Heart left ventricle (tissue), 13 donors: ENCODE measurements around the gene TREH.

Experiments used
- POLR2A ChIP-seq, 2 donors: fragments of 450-650 bp; IDR thresholded peaks; one replicate each; pipeline ENCODE4 v1.6.1; 2017; ENCODE audit warnings: antibody characterized with exemption in 2 of 2, mild to moderate bottlenecking in 2 of 2, moderate library complexity in 2 of 2
- TF ChIP-seq, protein P1 (sequence below), 12 donors: fragments of 200-600 bp; sonication (generic) in 4 of 12; IDR thresholded peaks; one replicate each; pipeline versions ENCODE4 v1.5.0 to v1.8.0; 2018 to 2022; ENCODE audit warnings: antibody characterized with exemption in 12 of 12, mild to moderate bottlenecking in 5 of 12
- donor health status: ischemic (EF 13 %, LVEDD 7.1; RV severe dilation, severe dysfunction).
- donor health status: DM: no; HTN: yes; CAD: no.
- donor health status: DM: no; HTN: no; CAD: no.
- donor health status: ischemic (EF 25% LVEDD 6.9; RV normal size, moderate dysfunction).
- donor health status: ischemic (EF 25% LVEDD 5.7; RV mildly dilated, moderate dysfunction).
- donor health status: ischemic (EF 35%, LVEDD 5.7; RV mildly dilated, moderate dysfunction).
- donor health status: nonischemic (EF 11% LVEDD 7.7; RV severe dilation, severe dysfunction).
- donor health status: DM: yes; HTN: yes; CAD: no.
- donor health status: PGD.
- donor health status: ischemic (EF 29% LVEDD 5.4; RV normal size, mild dysfunction).
- donor health status: nonischemic (EF 23%, LVEDD 6.1; RV moderate dilation, normal function).

DNA sequence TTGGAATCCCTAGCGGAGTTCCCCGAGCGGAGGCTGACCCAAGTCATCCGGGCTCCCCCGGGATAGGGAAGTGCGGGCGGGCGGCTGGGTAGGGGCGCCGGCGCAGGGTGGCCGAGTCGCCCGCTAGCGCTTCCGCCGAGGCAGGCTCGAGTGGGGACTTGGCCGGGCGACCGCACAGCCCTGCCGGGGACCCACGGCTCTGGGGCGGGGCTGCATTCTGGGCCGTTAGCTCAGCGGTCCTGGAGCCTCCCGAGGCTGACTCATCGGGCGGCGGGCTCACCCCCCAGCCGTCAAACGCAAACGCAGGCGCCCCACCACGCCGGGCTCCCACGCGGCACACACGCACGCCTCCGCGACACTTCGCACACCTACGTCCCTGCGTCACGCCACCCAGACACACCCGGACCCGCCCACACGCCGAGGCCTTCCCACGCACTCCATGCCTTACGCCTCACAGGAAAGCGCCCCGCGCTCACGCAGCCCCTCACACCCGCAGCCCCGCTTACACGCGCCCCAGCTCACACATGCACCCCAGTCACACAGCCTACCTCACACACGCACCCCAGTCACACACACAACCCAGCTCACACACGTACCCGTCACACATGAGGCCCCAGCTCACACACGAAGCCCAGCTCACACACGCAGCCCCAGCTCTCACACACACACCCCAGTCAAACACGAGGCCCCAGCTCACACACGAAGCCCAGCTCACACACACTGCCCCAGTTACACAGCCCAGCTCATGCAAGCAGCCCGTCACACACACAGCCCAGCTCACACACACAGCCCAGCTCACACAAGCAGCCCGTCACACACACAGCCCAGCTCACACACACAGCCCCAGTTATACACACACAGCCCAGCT is 70.9 kb downstream of the TREH start:
- TF ChIP-seq, protein P1, sequence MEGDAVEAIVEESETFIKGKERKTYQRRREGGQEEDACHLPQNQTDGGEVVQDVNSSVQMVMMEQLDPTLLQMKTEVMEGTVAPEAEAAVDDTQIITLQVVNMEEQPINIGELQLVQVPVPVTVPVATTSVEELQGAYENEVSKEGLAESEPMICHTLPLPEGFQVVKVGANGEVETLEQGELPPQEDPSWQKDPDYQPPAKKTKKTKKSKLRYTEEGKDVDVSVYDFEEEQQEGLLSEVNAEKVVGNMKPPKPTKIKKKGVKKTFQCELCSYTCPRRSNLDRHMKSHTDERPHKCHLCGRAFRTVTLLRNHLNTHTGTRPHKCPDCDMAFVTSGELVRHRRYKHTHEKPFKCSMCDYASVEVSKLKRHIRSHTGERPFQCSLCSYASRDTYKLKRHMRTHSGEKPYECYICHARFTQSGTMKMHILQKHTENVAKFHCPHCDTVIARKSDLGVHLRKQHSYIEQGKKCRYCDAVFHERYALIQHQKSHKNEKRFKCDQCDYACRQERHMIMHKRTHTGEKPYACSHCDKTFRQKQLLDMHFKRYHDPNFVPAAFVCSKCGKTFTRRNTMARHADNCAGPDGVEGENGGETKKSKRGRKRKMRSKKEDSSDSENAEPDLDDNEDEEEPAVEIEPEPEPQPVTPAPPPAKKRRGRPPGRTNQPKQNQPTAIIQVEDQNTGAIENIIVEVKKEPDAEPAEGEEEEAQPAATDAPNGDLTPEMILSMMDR (IDR thresholded peaks at IDR 0.05): no peak
- TF ChIP-seq POLR2A (IDR thresholded peaks at IDR 0.05): peak in 1 of 2 donors; percentile 49
